HL-60/S4 (cell line): Measurements from ENCODE around the gene FITM1.

Experiments used
- in situ Hi-C: fragments of 300-500 bp; cut with MboI; formaldehyde crosslinking; loops from 2 replicates; pipeline ENCODE4 v1.14.3; 2022; ENCODE audit warnings: low sequenced_read_pairs

Gene FITM1

DNA sequence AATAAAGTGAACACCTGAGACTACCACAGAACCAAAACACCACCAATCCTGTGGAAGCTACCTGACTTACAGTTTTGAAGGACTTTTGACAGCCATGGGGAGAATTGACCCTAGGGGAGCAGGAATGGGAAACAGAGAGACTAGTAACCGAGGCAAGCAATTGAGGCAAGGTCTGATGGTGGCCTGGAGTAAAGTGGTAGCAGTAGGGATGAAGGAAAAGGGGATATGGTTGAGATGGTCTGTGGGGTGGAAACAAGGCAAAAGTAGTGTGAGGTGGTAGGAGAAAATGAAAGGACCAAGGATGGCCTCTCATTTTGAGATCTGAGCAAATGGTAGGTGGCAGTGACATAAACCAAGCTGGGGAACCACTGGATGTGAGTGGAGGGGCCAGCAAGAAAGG is 26.4 kb downstream of the FITM1 start:
- in situ Hi-C loops: no loop called here

DNA sequence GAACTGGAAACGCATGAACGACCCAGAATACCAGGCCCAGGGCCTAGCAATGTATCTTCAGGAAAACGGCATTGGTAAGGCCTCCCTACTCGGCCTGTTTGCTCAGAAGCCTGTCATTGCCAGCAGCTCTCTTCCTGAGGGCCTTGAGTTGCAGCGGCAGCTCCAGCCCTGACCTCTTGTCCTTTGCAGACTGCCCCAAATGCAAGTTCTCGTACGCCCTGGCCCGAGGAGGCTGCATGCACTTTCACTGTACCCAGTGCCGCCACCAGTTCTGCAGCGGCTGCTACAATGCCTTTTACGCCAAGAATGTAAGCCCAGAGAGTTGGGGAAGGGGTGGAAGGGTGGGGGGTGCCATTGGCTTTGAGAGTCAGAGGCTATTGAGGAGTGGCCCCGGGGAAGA is 26.9 kb downstream of the FITM1 start:
- in situ Hi-C loops: no loop called here

GRCh38 chr14:24159777-24160498 is 29.5 kb downstream of the FITM1 start:
- in situ Hi-C loops: no loop called here

DNA sequence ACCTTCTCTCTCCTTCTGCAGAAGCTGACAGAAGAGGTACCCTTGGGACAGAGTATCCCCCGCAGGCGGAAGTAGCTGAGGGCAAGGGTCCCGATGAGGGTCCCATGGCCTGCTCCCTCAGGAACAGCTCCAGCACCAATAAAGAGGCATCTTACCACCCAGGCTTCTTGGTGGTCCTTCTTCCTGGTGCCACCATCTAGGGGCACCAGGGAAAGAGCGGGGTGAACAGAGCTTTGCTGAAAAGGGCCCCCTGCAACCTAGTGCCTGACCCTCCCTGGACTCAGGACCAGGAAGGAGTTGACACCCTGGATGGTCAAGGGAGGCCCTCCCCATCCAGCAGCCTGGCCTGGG is 30.0 kb downstream of the FITM1 start:
- in situ Hi-C loops: no loop called here

DNA sequence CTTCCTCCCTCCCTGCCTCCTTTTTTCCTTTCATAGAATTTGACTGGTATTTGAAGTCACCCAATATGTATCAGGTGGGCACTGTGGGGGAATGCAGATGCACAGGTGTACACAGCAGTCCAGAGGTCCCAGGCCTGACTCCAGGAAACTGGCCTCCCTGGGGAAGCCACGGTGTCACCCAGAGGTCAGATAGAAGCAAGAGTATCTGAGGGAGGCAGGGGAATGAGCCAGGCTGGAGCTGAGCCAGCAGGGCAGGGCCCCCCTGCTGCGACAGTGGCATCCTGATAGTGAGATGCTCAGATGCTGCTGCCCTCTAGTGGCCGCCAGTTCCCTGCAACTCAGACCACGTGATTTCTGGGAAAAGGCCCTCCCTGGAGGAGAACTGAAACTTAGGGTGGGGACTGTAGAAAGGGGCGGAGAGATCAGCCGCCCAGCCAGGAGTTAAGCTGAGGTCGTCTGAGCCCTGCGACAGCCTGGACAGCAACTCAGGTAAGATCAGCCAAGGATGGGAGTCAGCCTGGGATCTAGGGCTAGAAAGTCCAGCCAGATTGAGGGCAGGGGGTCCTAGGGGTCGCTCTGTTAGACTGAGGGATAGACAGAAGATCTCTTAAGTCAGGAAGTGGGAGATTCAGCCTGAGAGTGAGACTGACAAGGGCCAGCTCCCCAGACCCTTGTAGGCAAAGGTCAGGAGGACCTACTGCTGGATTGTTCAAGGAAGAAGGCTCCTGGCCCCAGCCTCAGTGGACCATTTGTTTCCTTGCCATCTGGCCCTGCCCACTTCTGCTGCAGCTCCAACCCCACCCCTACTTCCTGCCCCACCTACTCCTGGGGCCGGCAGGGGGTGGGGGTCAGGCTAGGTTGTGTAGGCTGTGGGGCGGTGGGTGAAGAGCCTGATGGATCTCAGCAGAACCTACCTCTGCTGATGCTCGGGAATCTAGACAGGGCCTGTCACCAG is 30.7 kb downstream of the FITM1 start, which contains the start of gene IRF9:
IRF9 (plus strand) TSS at position 416 of the 955 bp plus-strand sequence. CDS start 880 bp downstream, outside the sequence.
- in situ Hi-C loops: no loop called here

GRCh38 chr14:24162093-24162492 is 31.6 kb downstream of the FITM1 start:
- in situ Hi-C loops: no loop called here

DNA sequence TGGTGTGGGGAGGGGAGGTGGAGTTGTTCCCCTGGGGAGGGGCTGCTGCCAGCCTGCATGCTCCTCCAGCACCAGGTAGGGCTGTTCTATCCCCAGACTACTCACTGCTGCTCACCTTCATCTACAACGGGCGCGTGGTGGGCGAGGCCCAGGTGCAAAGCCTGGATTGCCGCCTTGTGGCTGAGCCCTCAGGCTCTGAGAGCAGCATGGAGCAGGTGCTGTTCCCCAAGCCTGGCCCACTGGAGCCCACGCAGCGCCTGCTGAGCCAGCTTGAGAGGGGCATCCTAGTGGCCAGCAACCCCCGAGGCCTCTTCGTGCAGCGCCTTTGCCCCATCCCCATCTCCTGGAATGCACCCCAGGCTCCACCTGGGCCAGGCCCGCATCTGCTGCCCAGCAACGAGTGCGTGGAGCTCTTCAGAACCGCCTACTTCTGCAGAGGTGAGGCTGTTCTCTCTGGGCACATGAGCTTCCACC is 34.1 kb downstream of the FITM1 start:
- in situ Hi-C loops: no loop called here

GRCh38 chr14:24165785-24166184 is 35.3 kb downstream of the FITM1 start:
- in situ Hi-C loops: no loop called here

DNA sequence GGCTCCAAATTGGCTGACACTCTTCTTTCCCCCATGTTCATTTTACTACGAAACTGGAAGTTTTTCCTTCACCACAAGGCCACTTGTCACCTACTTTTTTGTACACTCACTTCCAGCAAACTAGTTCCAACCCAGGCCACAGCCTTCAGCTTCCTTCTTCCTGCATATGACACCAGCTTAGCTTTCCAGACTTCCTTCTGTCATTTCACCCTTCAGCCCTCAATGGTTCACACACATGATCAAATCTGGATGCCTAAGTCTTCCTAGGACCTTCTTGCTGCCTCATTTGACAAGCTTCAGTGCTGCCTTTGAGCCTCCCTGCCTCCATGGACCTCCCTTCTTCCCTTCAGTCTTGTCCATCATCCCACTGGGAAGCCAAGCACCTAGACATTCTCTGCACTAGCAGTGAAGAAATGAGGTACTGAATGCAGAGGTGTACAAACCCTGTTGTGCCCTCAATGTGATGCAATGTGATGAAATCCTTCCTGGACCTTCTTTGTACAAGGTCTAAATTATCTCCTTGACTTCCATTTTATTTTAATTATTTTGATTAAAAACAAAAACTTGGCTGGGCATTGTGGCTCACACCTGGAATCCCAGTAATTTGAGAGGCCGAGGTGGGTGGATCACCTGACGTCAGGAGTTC is 37.1 kb downstream of the FITM1 start:
- in situ Hi-C loops: no loop called here

- in situ Hi-C loops: no loop called here
These were observed 41.2 kb downstream of the FITM1 start, which contains the start of gene REC8 for GRCh38 chr14:24171422-24172260. Gene REC8 (plus strand): TSS chr14:24172080. CDS start chr14:24172553, 473 bp downstream.

DNA sequence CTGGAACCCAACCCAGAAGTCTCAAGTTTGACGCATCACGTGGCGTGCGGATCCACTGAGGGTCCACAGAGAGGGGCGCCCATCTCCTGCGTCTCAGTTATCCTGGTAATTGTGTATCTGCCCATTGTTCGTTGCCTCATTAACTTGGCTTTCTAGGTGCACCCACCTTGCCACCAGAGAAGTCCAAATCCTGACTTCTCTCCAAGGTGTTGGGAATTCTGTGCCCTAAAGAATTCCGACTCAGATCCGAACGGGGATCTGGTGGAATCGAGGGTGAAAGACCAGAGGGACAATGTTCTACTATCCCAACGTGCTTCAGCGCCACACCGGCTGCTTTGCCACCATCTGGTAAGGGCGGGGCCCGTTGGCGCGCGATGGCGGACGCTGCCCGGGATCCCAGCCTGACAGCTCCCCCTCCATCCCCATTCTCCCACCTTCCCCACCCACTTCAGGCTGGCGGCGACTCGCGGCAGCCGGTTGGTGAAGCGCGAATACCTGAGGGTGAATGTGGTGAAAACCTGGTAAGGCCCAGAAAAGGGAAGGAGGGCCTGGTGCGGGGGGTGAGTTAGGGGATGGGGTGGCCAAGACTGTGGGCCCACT is 41.9 kb downstream of the FITM1 start:
- in situ Hi-C loops: no loop called here

GRCh38 chr14:24172871-24173281 is 42.4 kb downstream of the FITM1 start:
- in situ Hi-C loops: no loop called here

DNA sequence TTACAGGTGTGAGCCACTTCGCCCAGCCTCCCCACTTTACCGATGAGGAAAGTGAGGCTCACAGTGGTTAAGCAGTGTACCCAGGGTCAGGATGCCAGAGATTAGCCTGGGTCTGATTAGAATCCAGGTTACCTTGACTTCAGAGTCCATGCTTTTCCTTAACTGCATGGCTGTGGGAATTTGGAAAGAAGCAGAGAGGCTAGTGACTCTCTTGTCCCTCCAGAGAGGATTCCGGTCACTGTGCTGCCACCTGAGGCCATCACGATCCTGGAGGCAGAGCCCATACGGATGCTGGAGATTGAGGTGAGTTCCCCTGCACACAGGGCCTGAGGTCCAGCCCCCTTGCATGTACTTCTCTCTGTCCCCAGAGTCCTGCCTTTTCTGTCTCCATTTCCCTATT is 46.1 kb downstream of the FITM1 start:
- in situ Hi-C loops: no loop called here

- in situ Hi-C loops: no loop called here
These were observed 46.8 kb downstream of the FITM1 start for GRCh38 chr14:24177041-24177825.

DNA sequence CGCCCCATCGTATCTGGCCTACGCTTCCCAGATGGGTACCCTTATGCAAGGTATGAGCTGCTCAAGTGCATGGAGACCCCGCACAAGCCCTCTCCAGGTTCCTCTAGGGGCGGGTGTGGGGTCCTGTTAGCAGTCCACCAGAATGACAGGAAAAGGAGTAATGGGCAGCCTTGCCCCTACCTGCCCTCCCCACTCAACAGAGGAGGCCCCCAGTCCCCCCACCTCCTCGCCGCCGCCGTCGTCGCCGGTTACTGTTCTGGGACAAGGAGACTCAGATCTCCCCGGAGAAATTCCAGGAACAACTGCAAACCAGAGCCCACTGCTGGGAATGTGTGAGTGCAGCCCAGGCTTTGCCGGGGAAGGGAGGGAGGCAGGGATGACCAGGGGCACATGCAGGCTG is 47.4 kb downstream of the FITM1 start:
- in situ Hi-C loops: no loop called here

DNA sequence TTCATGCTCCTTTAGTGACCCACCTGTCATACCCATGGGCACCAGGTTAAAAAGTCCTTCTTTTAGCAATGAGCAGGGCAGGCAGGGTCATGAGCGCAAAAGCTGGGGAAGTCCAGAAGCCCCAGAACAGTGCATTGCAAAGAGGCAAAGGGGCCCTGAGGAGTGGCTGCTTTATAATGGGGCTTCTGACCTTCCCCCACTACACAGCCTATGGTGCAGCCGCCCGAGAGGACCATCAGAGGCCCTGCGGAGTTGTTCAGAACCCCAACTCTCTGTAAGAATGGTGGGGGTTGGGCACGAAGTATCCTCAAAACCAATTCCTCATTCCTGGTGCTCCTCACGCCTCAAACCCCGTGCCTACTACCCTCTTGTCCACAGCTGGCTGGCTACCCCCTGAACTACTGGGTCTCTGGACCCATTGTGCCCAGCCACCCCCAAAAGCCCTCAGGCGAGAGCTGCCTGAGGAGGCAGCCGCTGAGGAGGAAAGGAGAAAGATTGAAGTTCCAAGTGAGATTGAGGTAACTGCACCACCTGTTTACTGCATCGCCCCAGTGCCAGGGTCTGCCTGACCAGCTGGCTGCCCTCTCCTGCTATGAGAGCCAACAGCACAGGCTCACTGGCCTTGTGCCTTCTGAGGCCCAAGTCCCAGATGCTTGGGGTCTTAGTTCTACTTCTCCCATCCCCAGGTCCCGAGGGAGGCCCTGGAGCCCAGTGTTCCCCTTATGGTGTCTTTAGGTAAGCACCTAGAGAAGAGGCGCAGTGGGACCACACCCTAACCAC is 48.1 kb downstream of the FITM1 start:
- in situ Hi-C loops: no loop called here

DNA sequence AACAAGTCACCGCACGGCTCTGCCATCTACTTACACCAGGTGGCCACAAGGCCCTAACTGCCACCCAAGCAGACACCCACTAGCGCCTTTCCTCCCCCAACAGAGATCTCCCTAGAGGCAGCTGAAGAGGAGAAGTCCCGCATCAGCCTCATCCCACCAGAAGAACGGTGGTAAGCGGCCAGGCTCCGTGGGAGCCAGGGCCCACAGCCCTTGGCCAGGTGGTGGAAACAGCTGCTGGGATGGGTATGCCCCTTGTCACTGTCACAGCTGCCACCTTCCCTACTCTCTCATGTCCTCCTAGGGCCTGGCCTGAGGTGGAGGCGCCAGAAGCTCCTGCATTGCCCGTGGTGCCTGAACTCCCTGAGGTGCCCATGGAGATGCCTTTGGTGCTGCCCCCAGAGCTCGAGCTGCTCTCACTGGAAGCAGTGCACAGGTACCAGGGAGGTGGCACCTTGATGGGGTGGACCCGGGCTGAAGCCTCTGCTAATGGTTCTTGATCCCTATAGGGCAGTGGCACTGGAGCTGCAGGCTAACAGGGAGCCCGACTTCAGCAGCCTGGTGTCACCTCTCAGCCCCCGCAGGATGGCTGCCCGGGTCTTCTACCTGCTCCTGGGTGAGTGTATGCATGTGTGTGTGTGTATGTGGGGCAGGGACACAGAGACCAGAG is 49.0 kb downstream of the FITM1 start:
- in situ Hi-C loops: no loop called here
